Cortex of kidney (tissue), 1 donor: ENCODE results near the gene LPA.
"Not testable (repeated sequence)": the region's sequence is repeated elsewhere in the genome, so short reads cannot be mapped to it uniquely, and the experiment has no call there.

Experiments used
- DNase-seq: peaks from one replicate; lab custom pipeline; 2025; lab: John Stamatoyannopoulos, UW

LPA gene

GRCh38 chr6:160664198-160664597, at the start of gene LPA:
Gene LPA (minus strand): TSS chr6:160664275. CDS start chr6:160664214, 61 bp downstream.
- not testable (repeated sequence) for DNase-seq

DNA sequence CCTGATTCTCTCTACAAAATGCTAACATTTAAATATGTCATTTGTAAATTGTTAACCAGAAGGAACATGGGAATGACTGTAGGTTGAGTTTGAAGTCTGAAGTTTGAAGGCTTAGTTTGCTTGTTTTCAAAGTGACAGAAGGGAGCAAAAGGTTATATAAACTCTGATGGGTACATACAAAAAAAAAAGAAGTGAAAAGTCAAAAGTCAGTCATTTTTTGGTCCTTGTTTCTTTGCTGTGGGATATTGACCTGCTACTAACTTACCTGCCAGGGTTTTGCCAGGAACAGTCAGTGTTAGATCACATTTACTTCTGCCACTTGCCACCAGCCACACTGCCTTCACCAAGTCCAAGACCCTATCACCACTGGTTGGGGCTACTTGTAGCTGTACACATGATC, 44.9 kb upstream of the LPA start:
- DNase-seq = not testable (repeated sequence)

GRCh38 chr6:160704688-160705087, 40.6 kb upstream of the LPA start:
- not testable (repeated sequence) for DNase-seq

DNA sequence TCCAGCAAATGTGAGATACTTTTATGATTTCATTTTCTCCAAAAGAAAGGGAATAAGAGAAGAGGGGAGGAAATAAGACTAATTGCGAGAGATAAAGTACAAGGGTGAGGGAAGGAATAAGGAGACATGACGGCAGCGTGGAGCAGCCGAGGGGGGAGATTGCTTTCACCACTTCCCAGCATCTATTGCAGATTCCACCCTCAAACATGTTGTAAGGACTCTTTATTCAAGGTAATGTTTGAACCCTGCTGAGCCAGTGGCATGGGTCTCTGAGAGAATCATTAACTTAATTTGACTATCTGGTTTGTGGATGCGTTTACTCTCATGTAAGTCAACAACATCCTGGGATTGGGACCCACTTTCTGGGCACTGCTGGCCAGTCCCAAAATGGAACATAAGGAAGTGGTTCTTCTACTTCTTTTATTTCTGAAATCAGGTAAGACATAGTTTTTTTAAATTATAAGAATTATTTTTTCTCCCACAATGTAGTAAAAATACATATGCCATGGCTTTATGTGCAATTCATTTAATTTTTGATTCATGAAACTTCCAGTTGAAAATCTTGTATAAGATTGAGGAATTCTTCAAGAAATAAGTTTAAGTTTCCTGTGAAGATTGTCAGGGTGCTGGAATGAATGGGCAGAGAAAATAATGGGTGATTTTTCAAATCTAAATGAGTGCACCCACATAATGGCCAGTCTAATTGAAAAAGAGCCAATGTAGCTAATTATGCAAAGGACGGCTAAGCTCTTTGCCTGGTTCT, 38.0 kb upstream of the LPA start, which contains the start of gene PLG:
Gene PLG (plus strand): TSS at position 327 of the 763 bp plus-strand sequence. CDS start 61 bp downstream, at position 388.
- DNase-seq = not testable (repeated sequence)

DNA sequence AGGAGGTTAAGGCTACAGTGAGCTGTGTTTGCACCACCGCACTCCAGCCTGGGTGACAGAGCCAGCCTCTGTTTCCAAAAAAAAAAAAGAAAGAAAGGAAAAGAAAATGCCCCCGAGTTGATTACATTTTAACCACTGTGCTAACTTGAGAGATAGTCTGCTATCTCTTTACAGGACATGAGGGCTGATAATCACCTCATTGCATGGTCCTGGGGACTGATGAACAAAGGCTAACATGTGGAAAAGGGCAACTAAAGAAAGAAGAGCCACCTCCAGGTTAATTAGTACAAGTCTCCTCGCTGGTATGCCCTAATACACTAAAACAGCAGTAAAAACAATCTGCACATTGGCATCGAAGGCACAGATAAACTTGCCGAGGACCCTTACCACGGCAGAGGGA, 33.8 kb upstream of the LPA start:
- no peak for DNase-seq

GRCh38 chr6:160696884-160697283, 32.8 kb upstream of the LPA start:
- not testable (repeated sequence) for DNase-seq

DNA sequence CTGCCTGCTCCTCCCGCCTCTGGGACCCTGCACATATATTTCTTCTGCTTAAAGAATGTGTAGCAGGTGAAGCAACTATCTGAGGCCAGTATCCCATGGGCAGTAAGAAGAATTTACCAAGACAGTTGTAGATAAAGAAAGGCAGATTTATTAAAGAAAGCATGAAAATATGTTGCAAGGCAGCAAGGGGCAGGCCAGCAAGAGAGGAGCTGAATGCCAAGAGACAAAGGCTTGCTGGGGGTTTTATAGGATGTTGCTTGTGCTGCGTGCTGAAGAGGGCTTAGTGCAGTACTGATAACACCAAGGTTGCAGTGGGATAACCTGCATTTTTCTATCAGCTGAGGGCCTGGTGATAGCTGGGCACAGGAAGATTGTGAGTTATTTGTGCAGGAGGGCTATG, 31.5 kb upstream of the LPA start:
- not testable (repeated sequence) for DNase-seq

GRCh38 chr6:160695025-160695424, 30.9 kb upstream of the LPA start:
- DNase-seq = not testable (repeated sequence)

- DNase-seq = no peak
These were observed 28.4 kb upstream of the LPA start for GRCh38 chr6:160692369-160692959.

DNA sequence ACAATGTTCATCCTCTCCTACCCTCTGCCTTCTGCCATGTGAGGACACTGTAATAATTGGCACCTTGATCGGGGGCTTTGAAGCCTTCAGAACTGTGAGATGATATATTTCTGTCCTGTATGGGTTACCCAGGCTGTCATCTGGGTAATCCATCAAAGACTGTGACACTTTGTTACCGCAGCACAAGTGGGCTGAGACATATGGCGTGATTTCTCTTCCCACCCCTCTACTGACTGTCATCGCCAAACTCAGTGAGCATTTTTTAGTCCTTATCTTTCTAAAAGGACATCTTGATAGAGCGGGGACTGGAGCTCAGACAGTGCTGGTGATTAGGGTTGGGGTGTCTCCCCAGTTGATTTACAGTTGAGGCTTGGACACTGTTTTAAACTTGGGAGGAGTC, 27.5 kb upstream of the LPA start:
- no peak for DNase-seq

- DNase-seq = no peak
These were observed 26.4 kb upstream of the LPA start for GRCh38 chr6:160690458-160690857.

DNA sequence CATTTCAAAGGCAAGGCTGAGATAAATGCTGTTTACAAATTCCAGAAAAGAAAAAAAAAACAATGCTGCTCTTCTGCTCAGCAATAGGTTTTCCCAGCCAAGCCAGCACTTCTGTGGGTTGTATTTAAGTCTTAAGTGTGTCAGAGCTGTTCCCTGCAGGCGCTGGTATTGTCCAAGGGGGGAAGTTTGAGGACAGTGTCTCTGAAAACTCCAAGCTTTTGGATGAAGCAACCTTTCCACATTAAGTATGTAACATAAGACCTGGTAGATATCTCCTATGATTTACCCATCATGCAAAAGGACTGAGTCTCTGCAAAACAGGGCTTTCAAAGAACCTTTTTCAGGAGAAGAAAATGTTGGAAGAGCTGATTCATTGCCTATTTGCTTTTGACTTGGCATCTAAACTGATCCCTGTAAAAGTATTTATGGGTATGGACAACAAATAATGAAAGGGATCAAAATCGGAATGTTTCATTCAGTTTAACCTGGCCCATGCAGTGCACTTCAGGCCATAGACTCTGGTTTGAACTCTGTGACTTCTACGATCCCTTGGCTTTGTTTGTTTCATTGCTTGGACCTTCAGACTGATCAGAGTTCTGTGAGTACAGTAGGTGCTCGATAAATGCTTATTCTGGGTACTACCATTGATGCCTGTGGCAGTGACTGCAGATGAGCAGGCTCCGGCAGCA, 21.8 kb upstream of the LPA start:
- no peak for DNase-seq

DNA sequence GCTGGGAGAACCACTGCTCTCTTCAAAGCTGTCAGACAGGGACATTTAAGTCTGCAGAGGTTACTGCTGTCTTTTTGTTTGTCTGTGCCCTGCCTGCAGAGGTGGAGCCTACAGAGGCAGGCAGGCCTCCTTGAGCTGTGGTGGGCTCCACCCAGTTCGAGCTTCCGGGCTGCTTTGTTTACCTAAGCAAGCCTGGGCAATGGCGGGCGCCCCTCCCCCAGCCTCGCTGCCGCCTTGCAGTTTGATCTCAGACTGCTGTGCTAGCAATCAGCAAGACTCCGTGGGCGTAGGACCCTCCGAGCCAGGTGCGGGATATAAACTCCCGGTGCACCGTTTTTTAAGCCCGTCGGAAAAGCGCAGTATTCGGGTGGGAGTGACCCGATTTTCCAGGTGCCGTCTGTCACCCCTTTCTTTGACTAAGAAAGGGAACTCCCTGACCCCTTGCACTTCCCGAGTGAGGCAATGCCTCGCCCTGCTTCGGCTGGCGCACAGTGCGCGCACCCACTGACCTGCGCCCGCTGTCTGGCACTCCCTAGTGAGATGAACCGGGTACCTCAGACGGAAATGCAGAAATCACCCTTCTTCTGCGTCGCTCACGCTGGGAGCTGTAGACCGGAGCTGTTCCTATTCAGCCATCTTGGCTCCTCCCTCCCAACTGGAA, 21.2 kb upstream of the LPA start:
- DNase-seq = not testable (repeated sequence)

- no peak for DNase-seq
These were observed 15.3 kb upstream of the LPA start for GRCh38 chr6:160679402-160679769.

- DNase-seq = no peak
These were observed 14.8 kb upstream of the LPA start for GRCh38 chr6:160678744-160679401.

DNA sequence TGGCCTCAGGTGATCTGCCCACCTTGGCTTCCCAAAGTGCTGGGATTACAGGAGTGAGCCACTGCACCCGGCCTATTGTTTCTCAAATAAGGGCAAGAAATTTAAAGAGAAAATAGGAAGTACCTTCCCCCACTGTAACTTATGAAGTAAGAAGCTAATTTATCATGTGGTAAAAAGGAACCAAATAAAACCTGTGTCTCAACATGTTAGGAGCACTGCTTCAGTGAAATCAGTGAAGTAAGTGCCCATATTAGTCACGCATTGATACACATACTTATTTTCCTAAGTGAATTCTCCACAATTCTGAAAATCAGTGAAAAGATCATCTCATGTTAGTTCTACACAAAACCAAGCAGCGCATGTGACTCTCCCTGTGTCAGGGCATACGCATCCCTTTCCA, 14.2 kb upstream of the LPA start:
- no peak for DNase-seq

GRCh38 chr6:160676418-160676817, 12.3 kb upstream of the LPA start:
- not testable (repeated sequence) for DNase-seq

DNA sequence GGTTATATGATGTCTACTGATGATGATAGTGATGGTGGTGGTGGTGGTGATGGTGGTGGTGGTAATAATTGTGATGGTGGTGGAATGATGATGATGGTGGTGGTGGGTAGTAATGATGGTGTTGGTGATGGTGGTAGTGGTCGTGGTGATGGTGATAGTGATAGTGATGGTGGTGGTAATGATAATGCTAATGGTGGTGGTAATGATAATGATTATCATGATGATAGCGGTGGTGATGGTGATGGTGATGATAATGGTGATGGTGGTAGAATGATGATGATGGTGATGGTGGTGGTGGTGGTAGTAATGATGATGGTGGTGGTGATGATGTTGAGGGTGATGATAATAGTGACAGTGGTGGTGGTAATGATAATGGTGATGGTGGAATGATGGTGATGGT, 4.5 kb upstream of the LPA start:
- DNase-seq = no peak

DNA sequence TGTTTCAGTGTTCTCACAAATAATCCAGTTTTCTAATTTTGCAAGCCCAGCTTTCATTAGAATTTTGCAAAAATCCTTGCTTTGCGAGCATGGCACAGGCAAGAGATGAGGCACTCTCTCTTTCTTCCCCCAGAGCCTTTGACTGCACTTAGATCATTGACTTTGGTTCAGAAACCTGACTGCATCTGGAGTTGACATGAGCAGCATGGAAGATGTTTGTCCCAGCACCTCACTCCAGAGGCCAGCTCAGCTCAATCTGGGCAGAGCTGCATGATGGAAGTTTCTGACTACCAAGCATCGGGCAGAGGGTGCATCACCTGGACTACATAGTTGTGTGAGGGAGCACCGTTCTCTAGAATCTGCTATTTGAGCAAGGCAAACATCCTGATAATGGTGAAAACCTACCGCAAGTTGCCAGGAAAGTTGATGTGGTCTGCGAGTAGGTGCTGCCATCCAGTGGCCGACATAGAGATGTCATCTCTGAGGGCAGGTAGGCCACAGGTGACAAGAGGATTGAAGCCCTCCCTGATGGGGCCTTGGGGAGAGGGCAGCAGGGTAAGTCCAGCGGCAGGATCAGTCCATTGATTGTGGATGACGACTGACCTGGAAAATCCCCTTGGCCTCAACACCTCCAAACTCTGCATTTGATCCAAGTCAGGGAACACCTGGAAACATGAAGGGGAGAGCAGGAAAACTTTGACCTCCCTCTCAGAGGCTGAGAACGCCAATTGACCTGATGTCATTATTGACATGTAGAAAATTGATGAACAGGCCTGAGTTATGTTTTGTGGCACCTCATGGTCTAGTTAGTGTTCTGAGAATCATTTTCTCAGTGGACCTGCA, 3.8 kb upstream of the LPA start:
- DNase-seq = no peak

- no peak for DNase-seq
These were observed 1.2 kb downstream of the LPA start for GRCh38 chr6:160662842-160663241.

GRCh38 chr6:160662429-160662828, 1.6 kb downstream of the LPA start:
- no peak for DNase-seq
